A549 treated with ZK216348 at 1 μM for 4 hours (cell line): ENCODE data around the gene SGMS1. TPM values are rescaled to one million over a fixed set of nuclear protein-coding genes. Genes with fewer than 3 reads are reported as not detected.

ENCODE experiments used
- total RNA-seq: library from RNA; stranded (reverse); fragments of 200-300 nt; extraction: Qiagen RNA extraction; gene quantifications from 5 replicates; pipeline ENCODE4 v1.2.3, GENCODE V29; 2022; ENCODE audit warnings: low read depth

Gene SGMS1
- total RNA-seq = 41.6 to 56.5 TPM (median 51.1 TPM) in 5 replicates

DNA sequence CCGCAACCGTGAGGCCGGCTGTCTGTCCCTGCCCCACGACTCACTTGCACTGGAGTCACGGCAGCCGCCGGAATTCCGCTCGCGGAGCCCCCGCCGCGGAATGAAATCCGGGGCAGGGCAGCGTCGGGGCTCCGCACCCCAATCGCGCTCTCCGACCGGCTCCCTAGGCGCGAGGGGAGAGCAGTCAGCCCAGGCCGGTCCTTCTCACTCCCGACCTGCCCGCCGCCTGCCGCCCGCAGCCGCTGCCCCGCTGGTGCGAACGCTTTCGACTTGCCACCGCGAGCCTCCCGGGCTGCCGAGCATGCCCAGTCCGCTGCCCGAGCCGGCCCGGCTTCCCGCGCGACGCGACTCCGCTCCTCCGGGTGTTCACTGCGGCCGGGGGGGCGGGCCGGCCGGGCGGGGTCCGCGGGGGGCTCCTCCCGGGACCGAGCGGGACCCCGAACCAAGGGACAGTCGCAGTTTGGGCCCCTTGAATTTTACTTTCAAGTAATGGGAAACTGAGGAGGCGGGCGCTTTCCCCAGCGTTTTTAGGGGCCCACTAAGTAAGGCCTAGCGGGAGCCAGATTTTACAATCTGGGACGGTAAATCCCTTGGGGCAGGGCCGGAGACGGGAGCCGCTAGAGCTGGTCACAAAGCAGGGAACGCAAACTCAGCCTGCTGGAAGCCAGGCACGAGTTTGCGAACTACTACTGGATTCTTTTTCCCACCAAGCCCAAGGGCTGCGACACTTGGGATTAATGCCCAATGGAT, at the start of gene SGMS1:
SGMS1 (minus strand) TSS at position 294 of the 750 bp plus-strand sequence. CDS start 279,842 bp downstream, outside the sequence.

Other genes with a start within 250 kb of the SGMS1 start
- gene ASAH2B, start 116.0 kb upstream of the SGMS1 start, total RNA-seq = 3.4 to 6.1 TPM (median 5.0 TPM) in 5 replicates